HG03175 (cell line): Measurements from ENCODE around the gene CAPN11.

Source experiments
- ATAC-seq: cut with Tn5 transposase; IDR thresholded peaks from one replicate; pipeline ENCODE4 v1.9.1; 2021; ENCODE audit warnings: mild to moderate bottlenecking, moderate library complexity; ENCODE audit not compliant: unreplicated experiment

The CAPN11 gene

DNA sequence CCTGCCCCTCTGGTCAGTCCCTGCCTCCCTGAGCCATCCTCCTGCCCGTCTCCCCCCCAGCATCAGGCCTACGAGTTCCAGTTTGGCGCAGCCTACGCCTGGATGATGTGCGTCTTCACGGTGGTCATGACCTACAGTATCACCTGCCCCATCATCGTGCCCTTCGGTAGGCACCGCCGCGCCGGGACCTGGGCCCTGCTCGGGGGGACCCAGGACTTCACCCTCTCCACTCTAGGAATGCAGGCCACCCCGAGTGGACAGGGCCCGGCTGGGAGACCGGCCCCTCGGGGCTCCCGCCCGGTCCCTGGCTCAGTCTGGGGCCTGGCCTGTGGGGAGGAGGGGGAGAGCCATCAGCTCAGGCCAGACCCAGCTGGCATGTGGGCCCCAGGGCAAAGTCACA, 6.1 kb upstream of the CAPN11 start:
- ATAC-seq: no peak

DNA sequence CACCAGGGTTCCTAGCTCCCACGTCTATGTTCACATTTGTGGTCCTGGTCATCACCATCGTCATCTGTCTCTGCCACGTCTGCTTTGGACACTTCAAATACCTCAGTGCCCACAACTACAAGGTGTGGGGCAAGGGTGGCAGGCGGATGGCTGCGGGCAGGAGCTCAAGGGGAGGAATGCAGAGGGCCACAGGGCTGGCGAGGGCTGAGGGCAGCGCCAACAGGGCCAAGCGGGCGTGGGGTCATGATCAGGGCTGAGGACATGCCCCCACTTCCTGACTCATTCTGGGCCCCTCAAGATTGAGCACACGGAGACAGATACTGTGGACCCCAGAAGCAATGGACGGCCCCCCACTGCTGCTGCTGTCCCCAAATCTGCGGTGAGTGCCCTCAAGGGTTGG, 4.6 kb upstream of the CAPN11 start:
- ATAC-seq: no peak

DNA sequence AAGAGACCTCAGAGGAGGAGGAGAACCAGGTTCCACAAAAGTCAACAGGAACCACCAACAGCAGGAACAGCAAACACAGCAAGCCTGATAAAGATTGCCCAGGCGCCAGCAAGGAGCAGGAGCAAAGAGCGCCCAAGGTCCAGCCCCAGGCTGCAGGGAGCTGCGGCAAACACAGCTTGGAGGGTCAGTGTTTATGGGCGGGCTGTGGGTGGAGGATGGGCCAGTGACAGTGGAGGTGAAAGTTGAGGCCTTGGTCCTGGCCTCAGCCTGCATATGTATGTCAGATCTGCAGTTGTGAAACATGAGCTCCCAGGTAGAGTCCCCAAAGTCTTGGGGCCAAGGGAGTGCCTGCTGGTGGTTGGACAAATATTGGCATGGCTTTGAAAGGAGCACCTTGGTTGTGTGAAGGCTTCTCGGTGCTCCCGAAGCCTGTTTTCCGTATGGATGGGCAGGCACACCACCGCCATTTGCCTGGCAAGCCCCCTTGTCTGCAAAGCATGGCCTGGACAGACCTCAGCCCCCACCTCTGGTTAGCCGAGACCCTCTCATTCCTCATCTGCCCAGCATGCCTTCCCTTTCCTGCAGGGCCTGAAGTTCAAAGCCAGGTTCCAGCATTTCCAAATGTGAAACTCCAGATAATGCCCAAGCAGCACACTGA, 2.0 kb upstream of the CAPN11 start:
- ATAC-seq: no peak

DNA sequence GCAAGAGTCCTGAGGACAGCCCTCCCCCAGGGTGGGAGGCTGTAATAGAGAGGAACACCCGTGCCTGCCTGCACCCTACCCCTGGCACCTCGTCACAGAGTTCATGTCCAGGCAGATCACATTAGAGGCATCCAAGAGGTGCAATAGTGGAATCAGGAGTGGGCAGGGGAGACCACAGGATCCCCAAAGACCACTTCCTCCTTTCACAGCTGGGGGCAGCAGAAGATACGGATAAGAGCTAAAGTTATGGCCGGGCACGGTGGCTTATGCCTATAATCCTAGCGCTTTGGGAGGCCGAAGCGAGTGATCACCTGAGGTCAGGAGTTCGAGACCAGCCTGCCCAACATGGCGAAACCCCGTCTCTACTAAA, 1.5 kb upstream of the CAPN11 start:
- no peak for ATAC-seq

DNA sequence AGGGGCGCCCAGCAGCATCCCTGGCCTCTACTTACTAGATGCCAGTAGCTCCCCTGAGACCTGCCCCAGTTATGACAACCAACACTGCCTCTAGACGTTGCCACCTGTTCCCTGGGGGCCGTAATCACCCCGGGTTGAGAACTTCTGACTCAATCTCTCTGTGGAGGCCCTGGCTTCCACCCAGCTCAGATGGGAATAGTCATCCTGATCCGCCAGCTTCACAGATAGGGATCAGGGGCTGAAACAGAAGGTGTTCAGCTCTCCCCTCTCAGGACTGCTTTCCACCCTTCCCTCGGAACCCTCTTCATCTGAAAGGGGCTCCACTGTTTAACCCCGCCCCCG, 3.3 kb downstream of the CAPN11 start:
- no peak for ATAC-seq

DNA sequence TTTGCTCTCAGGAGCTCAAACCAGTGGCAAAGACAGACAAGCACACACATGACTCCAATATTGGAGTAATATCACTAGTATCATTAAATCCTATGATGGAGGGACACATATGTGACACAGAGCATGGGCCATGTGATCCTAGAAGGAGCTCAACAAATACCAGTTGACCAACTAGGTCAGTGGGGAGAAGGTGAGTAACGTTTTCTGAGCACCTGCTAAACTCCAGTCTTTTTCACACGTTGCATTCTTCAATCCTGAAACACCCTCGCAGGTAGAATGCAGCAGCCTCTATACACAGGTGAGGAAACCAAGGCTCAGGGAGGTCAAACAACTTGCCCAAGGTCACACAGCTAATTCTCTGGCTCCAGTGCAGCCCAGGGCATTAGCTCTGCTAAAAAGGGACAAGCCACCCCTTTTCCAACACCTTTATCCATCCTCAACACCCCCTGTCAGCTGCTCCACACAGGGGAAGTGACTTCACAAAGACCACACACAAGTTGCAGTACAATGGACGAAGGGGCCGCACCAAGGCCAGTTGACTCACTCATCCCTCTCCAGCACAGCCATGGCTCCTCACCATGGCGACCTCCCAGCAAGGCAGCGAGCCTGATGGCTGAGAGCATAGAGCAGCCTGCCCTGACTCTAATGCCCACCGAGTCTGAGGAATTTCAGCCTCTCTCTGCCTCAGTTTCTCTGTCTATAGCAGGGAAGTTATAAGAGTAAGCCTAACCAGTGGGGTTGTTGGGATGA, 4.4 kb downstream of the CAPN11 start:
- ATAC-seq: no peak

DNA sequence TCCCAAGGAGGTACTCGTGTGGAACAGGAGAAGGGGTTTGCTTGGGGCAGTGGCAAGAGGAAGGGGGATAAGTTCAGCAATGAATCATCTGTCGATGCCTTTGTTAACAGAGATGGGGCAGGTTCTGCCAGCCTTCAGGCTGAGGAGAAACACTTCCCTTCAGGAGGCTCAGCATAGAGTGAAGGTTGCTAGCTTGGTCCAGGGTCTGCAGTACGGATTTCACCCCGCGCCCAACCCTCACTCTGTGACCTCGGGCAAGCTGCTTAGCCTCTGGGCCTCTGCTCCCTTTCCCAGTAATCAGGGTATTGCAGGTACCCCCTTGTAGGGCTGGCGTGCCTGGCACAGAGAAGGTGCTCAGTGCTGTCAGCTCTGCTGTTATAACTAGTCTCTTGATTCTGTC, 7.5 kb downstream of the CAPN11 start:
- ATAC-seq: no peak

DNA sequence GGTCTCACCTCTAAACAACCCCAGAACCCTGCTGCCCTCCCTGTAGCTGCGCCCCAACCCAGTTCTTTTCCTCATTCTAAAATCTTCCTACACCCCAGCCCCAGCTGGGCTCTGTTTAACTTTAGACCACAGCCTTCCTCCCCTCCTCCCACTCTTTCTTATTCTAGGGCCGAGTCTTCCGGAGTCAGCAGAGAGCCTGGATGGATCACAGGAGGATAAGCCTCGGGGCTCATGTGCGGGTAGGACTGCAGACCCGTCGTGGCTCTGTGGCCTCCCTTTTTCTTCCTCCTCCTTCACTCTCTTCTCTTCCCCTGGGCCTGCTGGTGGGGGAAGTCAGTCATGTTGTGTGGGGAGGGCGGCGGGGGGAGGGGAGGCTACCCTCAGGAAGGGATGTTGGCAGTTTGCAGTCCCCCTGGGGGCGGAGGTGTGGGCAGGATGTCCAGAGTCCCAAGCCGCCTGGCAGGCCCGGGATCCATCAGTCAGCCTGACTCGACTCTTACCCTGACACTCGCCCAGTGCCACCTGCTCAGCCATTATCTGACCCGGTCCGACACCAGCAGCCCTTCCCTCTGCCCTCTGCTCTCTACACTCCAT, 8.1 kb downstream of the CAPN11 start:
- ATAC-seq: no peak

DNA sequence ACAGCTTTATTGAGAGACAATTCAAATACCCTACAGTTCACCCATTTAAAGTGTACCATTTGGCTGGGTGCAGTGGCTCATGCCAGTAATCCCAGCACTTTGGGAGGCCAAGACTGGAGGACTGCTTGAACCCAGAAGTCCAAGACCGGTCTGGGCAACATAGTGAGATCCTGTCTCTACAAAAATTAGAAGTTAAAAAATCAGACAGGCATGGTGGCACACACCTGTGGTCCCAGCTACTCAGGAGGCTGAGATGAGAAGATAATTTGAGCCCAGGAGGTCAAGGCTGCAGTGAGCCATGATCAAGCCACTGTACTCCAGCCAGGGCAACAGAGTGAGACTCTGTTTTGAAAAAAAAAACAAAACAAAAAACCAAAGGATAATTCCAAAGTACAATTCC, 8.9 kb downstream of the CAPN11 start:
- no peak for ATAC-seq

DNA sequence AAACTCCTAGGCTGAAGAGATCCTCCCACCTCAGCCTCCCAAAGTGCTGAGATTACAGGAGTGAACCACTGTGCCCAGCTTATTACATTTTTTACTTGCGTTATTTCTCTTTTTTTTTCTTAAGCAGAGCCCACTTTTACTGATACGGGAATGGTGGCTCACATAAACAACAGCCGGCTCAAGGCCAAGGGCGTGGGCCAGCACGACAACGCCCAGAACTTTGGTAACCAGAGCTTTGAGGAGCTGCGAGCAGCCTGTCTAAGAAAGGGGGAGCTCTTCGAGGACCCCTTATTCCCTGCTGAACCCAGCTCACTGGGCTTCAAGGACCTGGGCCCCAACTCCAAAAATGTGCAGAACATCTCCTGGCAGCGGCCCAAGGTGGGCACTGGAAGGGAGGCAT, 10.5 kb downstream of the CAPN11 start:
- ATAC-seq: no peak

DNA sequence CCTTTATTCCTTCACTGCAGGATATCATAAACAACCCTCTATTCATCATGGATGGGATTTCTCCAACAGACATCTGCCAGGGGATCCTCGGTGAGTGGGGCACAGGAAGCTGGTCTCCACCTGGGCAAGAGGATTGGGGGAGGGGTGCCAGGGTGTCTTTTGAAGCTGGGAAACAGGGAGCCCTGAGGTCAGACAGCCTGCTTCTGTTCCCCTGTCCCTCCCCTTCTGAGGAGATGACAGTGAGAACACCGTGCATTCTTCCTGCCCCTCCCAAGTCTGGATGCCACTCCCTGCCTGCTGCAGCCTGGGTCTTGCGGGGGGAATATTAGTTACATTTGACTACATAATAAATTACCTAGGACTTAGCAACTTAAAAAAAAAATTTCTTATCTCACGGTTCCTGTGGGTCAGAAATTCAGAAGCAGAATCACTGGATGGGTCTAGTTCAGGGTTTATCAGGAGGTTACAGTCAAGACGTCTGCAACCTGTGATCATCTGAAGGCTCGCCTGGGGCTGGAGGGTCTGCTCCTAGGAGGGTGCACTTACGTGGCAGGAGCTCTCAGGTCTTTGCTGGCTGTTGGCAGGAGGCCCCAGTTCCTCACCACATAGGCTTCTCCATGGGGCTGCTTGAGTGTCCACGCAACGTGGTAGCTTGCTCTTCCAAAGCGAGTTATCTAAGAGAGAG, 11.4 kb downstream of the CAPN11 start:
- ATAC-seq: no peak

DNA sequence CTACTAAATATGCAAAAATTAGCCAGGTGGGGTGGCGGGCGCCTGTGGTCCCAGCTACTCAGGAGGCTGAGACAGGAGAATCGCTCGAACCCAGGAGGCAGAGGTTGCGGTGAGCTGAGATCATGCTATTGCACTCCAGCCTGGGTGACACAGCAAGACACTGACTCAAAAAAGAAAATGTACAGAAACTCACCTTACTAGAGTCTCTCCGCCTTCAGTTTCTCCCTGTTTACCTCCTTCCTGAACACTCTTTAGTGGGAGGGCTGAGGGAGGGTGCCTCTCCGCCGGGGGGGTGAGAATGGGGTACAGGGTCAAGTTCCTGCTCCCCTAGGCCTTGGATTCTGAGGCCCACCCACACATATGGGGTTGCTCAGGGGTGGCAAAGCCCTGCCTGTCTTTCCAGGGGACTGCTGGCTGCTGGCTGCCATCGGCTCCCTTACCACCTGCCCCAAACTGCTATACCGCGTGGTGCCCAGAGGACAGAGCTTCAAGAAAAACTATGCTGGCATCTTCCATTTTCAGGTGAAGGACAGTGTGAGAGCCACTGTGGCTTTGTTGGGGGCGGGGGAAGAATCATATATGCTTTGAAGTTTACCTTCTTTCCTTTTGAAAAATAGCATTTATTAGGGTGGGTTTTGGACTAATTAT, 13.4 kb downstream of the CAPN11 start:
- ATAC-seq: no peak

DNA sequence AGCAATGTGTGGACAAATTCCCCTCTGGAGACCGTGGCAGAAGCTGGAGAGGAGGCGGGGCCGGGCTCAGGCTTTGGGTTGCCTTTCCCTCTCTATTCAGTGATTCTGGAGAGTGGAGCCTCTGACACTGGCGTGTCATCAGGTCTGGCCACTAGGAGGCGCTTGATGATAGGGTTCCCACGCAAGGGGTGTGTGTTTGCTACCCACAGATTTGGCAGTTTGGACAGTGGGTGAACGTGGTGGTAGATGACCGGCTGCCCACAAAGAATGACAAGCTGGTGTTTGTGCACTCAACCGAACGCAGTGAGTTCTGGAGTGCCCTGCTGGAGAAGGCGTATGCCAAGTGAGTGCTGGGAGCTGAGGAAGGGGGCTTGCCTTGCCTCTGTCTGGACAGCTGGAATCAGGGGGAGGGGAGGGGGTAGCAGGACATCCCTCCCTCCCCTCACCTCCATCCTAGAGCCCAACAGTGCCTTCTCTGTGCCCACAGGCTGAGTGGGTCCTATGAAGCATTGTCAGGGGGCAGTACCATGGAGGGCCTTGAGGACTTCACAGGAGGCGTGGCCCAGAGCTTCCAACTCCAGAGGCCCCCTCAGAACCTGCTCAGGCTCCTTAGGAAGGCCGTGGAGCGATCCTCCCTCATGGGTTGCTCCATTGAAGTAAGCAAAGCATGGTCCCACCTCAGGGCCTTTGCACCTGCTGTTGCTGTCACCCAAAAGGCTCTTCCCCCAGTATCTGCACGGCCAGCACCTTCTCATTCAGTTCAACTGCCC, 14.3 kb downstream of the CAPN11 start:
- no peak for ATAC-seq

DNA sequence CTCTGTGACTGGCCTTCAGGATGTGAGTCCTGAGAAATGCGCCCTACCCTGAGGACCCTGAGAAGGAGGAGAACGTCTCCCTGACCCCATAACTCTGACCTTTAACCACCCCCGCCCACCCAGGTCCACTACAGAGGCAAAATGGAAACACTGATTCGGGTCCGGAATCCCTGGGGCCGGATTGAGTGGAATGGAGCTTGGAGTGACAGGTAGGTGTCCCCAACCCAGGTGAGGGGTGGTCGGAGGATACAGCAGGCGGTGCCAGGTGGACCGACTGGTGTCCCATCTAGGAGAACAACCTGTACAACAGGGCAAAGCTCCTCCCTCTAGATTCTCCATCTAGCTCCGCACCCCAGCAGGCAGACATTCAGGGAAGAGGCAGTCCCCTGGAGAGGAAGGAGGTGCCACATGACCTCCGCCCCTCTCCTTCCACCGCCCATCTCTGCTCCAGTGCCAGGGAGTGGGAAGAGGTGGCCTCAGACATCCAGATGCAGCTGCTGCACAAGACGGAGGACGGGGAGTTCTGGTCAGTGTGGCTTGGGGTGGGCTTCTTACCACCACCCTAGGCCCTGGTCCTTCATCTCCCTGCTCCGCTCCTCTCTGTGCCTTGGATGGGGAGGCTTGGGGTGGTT, 17.6 kb downstream of the CAPN11 start:
- no peak for ATAC-seq

DNA sequence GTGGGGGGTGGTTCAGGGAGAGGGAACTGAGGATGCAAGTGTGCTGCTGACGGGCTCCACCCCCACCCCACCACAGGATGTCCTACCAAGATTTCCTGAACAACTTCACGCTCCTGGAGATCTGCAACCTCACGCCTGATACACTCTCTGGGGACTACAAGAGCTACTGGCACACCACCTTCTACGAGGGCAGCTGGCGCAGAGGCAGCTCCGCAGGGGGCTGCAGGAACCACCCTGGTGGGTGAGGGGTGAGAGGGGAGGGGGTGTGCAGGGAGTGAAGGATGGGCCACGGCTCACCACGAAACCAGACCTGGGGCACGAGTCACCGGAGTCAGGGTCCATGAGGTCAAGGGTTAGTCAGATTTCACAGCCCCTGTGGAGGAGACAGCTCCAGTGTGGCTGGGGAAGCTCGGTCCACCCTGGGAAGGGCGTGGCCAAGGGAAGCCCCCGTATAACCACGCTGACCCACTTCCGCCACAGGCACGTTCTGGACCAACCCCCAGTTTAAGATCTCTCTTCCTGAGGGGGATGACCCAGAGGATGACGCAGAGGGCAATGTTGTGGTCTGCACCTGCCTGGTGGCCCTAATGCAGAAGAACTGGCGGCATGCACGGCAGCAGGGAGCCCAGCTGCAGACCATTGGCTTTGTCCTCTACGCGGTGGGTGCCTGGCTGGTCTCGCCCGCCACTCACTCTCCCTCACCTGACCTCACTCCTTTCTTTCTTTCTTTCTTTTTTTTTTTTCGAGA, 18.3 kb downstream of the CAPN11 start:
- ATAC-seq: no peak

DNA sequence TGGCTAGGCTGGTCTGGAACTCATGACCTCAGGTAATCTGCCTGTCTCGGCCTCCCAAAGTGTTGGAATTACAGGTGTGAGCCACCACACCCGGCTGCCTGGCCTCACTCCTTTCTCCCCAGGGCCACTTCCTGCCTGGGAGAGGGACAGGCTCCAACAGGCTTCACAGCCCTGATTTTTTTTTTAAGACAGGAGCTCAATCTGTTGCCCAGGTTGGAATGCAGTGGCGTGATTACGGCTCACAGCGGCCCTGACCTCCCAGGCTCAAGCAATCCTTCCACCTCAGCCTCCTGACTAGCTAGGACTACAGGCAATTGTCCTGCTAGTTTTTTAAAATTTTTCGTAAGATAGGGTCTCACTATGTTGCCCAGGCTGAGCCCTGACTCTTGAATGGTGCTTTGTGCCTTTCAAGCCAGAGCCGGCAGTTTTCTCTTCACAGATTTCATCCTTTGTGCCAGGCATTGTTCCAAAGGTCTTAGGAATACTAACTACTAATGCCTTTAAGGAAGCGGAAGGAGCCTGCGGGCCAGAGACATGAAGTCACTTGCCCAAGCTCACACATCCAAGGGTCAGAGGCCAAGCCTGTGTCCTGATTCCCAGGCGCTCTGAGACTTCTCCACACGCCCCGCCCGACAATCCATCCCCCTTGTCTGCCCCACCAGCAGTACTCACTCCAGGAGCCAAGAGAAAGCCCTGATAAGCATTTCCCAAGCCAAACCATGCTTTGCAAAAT, 19.2 kb downstream of the CAPN11 start:
- ATAC-seq: no peak

DNA sequence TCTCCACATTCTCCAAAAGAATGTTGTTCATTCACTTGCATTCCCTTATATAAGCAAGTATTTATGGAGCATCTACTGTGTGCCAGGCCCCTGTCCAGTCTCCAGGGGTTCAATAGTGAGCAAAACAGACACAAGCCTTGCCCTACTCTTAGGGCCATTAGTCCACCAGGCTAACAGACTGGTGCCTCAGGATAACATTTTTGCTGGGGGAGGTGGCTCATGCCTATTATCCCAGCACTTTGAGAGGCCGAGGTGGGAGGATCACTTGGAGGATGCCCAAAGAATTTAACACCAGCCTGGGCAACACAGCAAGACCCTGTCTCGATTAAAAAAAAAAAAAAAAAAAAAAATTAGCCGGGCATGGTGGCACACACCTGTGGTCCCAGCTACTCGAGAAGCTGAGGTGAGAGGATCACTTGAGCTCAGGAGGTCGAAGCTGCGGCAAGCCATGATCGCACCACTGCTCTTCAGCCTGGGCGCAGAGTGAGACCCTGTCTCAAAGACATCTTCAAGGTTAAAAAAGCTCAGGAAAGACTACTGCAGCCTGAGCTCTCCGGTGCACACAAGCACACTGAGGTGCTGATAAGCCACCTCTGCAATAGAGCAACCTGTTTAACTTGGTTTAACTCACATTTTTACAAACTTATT, 19.9 kb downstream of the CAPN11 start:
- no peak for ATAC-seq

DNA sequence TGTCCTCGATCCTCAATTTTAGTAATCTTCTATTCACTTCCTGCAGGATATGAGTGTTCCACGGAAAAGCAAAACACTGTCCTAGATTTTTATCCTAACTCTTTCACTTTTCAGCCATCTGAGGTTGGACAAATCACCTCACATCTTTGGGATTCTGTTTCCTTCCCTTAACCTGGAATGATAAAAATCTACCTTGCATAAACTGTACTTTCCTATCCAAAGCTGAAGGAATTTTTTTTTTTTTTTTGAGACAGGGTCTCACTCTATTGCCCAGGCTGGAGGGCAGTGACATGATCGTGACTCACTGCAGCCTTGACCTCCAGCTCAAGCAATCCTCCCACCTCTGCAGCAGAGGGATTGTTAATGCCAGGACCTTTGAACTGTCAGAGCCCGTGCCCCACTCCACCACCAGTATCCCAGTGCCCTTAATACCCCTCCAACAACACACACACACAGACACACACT, 20.5 kb downstream of the CAPN11 start:
- no peak for ATAC-seq
